NCI-H2081 (cell line): ENCODE results near the gene CIRBP.
"Not testable (repeated sequence)": the region's sequence is repeated elsewhere in the genome, so short reads cannot be mapped to it uniquely, and the experiment has no call there.

Source experiments
- DNase-seq, 2 experiments: peaks; one replicate each; lab custom pipeline; 2025; lab: John Stamatoyannopoulos, UW

The CIRBP gene

GRCh38 chr19:1309977-1310852 is 41.1 kb downstream of the CIRBP start:
- no peak for DNase-seq

GRCh38 chr19:1310853-1311180 is 41.7 kb downstream of the CIRBP start:
- no peak for DNase-seq

DNA sequence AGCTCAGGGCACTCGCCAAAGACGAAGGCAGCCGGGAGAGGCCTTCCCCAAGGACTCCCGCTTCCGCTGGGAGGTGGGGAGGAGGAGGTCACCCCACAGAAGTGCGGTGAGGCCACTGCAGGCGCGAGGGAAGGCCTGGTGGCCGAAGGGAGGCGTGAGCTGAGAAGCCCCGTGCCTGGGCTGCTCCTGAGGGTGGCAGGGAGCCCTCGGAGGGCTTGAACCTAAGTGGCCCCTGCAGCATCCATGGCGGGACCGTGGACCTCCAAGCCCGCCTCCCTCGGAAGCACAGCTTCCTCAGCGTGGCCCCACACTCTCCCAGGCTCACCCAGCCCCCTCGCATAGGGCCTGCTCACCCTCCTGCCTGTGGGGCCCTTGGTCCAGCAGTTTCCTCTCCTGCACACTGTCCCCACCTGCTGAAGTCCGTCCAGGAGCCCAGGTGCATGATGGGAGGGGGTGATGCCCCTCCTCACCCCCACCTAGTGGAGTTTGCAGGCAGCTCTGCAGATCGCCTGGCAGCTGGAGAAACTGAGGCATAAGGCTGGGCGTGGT is 42.5 kb downstream of the CIRBP start:
- DNase-seq: no peak

DNA sequence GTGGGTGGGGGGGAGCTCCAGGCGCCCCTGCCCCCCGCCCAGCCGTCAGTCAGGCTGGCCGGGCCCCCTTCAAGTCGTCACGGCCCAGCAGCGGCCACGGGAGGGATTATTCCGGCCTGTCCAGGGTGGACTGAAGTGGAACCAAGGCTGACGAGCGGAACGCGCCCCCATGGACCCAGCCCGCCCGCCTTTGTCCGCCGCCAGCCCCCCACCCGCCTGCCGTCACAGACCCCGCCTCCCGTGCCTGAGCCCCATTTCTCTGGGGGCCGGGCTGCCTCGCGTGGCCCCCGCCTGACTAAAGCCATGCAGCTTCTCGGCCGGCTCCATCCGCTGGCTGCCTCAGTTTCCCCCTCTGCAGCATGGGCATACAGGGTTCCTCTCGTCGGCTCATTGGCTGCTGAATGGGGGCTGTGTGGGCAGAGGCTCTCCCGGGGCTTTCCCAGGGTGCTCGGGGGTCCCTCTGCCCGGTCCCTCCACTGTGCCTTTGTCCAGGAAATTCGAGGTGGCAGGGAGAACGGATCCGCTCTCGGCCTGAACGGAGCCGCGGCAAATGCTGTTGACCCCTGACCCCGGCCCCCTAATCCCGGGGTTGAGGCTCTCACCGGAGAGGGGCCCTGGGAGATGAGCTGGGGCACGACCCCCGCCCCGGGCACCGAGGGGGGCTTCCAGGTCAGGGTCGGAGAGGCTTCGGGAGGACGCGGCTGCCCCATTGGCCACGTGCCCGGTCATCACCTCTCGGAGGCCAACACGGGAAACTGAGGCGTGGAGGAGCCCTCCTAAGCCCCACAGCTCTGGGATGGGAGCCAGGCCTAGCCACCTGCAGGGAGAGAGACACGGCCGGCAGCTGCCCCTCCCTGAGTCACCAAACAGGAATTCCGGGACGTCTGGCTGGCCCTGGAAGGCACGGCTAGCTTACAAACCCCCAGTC is 43.9 kb downstream of the CIRBP start:
- no peak for DNase-seq

DNA sequence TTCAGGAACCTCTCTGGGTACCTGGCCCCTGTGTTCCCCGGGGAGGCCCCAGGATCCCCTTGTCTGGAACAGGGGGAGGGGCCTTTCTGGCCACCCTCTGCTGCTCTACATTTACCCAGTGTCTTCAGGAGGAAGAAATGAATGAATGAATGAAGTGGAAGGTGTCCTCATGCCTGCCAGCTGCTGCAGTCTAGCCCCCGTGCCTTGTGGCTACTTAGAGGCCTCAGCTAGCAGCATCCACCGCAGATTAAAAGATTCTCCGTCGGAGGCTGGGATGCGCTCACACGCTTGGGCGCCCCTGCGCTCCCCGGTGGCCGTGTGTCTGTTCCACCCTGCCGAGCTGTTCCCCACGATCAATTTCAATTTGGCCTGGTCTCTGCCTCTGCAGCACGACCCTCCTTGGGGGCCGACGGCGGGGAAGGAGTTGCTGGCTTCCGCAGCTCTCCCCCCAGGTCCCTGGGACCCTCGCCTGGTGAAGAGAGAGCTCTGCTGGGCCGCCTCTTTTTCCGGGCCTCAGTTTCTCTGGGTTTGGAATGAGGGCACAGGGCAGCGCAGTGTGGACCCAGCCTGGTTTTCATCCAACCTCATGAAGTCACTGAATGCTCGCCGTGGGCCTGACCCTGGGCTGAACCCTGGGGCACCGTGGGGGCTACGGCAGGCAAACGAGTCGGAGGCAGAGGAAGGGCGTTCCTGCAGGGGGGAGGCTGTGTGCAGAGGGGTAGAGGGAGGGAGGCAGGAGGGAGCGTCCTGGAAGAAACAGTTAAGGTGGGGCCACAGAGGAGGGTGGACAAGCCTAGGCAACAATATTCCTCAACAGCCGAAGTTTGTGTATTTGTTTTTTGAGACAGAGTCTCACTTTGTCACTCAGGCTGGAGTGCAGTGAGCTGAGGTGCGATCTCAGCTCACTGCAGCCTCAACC is 44.8 kb downstream of the CIRBP start:
- no peak for DNase-seq

- peak in 1 of 2 experiments; percentile 30 for DNase-seq
Observed at GRCh38 chr19:1315470-1316166, 46.5 kb downstream of the CIRBP start.

DNA sequence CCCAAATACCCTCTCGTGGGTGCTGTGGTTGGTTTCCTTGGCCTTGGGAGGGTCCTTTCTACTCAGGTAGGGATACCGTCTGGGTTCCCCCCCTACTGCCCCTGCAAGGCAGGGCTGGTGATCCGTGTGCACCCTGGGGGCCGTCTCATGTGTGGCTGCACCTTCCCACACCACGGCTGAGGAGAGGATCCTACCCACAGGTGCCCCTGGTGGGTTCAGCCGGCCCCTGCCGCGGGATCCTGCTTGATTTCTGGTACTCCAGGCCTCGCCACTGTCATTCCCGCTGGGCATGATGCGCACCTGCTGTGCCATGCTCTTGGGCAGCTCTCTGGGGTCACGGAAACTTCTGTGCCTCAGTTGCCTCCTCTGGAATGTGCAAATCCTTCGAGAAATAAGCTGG is 47.3 kb downstream of the CIRBP start:
- DNase-seq: no peak

DNA sequence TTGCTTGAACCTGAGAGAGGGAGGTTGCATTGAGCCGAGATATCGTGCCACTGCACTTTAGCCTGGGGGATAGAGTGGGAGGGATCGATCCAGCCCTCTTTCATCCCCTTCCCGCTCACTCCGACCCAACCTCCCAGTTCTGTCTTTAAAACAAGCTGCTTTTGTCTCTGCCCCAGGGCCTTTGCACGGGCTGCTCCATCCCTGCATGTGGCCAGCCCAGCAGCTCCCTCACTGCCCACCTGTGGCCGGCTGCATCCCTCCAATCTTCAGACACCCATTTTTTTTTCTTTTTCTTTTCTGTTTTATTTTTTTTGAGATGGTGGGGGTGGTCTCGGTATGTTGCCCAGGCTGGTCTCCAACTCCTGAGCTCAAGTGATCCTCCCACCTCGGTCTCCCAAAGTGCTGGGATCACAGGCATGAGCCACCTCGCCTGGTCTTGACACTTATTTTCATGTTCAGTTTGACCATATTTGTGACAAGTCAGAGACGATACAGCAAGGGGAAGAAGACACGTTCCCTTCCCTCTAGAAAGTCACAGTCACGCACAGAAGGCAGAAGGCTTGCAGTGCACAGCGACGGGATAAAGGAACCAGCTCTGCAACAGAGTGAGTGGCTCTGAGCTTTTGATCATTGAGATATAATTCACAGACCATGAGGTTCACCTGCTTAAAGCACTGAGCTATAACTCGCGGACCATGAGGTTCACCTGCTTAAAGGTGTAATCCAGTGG is 48.3 kb downstream of the CIRBP start:
- no peak for DNase-seq

DNA sequence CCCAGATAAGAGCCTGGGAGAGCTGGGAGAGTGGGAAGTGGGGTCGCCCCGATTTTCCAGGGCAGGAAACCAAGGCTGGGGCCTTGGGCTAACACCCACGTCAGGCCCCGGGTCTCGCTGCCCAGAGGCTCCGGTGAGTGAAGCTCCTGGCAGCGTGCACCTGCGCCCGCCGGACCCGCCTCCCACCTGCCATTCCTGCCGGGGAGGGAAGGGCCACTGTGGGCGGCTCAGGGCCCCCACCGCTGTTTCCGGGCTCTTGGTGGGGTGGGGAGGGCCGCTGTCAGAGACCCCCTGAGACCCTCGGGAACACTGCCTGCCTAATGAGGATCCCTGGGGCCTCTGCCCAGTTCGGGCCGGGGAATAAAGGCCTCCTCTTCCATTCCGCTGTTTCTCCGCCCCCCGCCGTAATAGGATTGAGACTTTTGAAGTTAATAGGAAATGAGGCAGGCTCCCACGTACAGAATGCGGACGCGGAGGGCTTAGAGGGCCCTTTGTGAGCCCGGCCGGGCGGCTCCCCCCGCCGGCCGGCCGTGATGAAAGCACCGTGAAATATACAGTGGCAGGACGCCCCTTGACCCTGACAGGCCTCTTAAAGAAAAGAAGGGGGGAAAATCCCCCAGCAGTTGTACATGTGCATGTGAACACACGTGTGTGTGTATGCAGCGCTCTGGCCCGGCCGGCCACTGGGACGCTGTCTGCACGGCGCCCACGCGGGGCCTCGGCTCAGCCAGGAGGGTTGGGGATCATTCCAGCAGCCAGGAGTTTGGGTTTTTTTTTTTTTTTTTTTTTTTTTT is 49.7 kb downstream of the CIRBP start:
- DNase-seq: no peak

GRCh38 chr19:1320282-1320650 is 51.1 kb downstream of the CIRBP start:
- not testable (repeated sequence) for DNase-seq

- no peak for DNase-seq
Observed at GRCh38 chr19:1321539-1321938, 52.4 kb downstream of the CIRBP start.

GRCh38 chr19:1322198-1322981 is 53.3 kb downstream of the CIRBP start:
- no peak for DNase-seq

GRCh38 chr19:1324249-1324805 is 55.2 kb downstream of the CIRBP start:
- no peak for DNase-seq
